ENCODE data around the gene ABHD14A. TPM values are rescaled to one million over a fixed set of nuclear protein-coding genes. Genes with fewer than 3 reads are reported as not detected.
A peak's percentile ranks its signal among the peaks of the same experiment; 100 is the strongest.

ABHD14A gene
- total RNA-seq, 1 donor from 2014 or later = 20.6 TPM

- DNase-seq = no peak
Observed at GRCh38 chr3:51941463-51941797, 33.4 kb upstream of the ABHD14A start.

DNA sequence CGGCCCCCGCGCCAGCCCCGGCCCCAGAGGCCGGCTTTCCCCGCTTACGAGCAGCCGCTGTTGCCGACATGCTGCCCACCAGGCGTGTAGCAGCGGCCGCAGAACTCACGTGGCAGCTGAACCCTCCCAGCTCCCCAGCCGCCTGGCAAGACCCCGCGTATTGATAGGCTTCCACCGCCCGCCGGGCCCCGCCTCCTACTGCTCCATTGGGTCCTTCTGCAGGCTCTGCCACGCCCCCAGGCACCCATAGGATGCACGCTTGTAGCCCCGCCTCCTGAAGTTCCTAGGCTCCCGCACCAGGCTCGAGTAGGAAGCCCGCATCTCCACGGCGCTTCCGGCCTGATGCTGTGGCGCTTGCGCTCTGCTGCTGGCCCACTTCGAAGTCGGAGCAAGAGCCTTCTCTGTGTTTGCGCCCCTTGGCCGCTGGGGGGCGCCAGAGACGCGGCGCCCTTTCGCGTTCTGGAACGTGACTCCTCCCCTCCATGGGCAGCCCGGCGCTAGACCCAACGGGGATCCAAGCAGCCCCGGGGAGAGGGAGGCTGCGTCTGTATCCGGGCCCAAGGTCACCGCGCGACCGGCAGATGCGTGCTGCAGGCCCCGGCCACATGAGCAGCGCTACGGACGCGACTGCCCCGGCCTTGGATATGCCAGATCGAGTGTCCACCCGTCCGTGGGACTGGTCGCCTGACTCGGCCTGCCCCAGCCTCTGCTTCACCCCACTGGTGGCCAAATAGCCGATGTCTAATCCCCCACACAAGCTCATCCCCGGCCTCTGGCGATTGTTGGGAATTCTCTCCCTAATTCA is 32.9 kb upstream of the ABHD14A start, which contains the start of the genes PARP3 and RRP9:
PARP3 (plus strand) TSS at position 566 of the 805 bp plus-strand sequence. CDS start 993 bp downstream, outside the sequence.
RRP9 (minus strand) TSS at position 107 of the 805 bp plus-strand sequence; CDS start at position 70, 37 bp downstream.
- DNase-seq = peak; percentile 100

DNA sequence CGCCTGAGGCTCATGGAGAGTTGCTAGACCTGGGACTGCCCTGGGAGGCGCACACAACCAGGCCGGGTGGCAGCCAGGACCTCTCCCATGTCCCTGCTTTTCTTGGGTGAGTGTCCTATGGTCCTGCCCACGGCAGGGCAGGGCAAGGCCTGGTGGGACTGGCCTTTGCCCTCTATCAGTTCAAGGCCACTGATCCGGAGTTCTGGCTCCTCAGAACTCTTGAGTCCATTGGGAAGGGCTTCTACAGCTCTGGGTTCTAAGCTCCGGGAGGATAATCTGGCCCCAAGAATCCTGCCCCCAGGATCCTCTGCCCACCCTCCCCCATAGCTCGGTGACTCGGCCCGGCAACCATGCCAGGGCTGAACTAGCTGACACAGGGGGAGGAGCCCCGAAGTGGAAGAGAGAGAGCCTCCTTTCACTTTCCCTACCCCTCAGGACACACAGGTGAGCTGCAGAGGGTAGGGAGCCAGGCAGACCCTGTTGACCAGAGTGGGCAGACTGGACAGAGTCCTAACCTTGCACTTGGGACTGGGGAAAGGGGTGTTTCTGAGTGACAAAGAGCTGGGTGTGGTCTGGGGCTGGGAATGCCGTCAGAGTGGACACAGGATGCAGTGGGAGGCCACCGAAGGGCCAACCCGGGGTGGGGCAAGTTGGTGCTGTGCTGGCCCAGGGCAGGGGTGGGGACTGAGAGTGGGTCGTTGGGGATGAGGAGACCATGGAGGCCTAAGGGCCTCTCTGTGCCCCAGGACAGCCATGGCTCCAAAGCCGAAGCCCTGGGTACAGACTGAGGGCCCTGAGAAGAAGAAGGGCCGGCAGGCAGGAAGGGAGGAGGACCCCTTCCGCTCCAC is 32.0 kb upstream of the ABHD14A start:
- DNase-seq = no peak

DNA sequence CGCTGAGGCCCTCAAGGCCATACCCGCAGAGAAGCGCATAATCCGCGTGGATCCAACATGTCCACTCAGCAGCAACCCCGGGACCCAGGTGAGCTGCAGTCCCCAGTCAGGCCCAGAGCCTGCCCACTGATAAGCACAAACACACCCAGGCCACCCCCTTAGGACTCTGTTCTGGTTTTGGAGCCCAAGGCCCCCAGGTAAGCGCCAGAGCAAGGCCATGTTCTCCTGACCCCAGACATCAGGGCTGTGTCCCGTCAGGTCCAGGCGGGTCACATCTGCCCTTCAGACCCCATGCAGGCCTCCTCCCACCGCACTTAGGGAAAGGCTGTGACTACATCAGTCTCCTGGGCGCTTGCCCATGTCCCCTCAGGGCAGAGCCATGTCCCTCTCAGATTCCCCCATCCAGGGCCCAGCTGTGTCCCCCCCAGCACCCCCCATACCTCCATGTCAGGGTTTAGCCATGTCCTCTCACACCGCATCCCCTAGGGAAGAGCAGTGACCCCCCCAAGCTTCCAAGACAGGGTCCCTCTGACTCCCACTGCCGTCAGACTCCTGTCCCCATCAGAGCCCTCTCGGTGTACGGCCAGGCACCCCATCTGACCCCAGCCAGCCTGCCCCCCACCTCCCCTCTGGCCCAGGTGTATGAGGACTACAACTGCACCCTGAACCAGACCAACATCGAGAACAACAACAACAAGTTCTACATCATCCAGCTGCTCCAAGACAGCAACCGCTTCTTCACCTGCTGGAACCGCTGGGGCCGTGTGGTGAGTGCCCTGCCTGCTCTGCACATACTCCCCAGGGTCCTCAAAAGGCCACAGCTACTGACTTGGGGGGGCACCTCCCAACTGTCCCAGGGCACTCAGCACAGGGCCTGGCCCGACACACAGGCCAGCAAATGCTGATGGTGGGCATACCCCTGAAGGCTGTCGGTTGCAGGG is 31.1 kb upstream of the ABHD14A start:
- no peak for DNase-seq

DNA sequence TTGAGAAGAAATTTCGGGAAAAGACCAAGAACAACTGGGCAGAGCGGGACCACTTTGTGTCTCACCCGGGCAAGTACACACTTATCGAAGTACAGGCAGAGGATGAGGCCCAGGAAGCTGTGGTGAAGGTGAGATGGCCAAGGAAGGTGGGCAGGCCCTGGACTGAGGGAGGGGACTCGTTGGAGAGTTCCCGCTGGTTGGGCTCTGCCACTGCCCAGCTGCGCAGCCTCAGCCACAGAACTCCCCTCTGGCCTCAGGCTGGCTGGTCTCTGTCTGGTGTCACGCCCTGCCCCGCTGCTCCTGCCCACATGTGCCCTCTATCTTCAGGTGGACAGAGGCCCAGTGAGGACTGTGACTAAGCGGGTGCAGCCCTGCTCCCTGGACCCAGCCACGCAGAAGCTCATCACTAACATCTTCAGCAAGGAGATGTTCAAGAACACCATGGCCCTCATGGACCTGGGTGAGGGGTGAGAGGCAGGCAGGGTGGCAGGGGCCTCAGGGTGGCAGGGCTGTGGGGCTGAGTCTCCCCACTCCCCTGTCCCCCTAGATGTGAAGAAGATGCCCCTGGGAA is 30.3 kb upstream of the ABHD14A start:
- no peak for DNase-seq

DNA sequence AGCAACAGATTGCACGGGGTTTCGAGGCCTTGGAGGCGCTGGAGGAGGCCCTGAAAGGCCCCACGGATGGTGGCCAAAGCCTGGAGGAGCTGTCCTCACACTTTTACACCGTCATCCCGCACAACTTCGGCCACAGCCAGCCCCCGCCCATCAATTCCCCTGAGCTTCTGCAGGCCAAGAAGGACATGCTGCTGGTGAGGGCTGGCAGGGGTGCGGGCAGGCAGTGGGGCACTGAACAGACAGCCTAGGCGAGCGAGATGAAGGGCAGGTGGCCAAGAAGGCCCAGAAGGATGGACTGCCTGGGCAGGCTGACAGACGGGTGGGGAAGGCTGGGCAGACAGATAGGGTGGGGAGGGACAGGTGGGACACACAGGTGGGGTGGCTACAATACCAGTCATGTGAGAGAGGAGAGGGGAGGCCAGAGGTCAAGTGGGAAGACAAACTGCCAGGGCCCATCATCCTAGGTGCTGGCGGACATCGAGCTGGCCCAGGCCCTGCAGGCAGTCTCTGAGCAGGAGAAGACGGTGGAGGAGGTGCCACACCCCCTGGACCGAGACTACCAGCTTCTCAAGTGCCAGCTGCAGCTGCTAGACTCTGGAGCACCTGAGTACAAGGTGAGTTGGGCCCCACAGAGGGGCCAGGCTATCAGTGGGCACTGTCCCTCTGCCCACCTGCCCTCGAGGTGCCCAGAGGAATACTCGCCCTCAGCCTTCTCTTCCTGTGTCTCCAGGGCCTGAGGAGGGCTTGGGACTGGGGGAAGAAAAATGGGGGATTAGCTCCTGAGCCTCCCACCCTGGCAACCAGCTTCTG is 29.6 kb upstream of the ABHD14A start:
- no peak for DNase-seq

DNA sequence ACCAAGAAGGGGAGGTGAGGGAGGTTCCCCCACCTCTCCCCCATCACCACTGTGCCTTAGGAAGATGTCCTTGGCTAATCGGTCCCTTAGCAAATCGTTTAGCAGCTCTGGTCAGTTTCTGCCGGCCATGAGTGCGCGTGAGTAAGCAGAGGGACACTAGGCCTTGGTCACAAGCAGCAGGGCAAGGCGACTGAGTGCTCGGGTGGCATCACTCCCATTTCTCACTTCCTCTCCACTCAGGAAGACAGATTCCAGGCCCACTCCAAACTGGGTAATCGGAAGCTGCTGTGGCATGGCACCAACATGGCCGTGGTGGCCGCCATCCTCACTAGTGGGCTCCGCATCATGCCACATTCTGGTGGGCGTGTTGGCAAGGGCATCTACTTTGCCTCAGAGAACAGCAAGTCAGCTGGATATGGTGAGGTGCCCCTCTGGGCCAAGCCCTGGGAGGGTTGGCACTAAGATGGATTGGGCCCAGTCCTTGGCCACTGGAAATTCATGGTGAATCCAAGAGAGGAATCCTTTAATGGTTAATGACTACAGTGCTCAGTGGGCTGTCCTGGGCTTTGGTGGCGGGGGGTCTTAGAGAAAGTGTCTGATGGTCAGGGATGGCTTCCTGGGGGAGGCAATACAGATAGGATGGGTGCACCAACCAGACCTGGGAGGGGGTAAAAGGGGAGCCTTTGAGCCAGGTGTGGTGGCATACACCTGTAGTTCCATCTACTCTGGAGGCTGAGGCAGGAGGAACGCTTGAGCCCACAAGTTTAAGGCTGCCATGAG is 28.7 kb upstream of the ABHD14A start:
- DNase-seq = no peak

GRCh38 chr3:51946796-51947195 is 28.1 kb upstream of the ABHD14A start:
- DNase-seq = no peak

GRCh38 chr3:51947215-51947900 is 27.5 kb upstream of the ABHD14A start:
- no peak for DNase-seq

DNA sequence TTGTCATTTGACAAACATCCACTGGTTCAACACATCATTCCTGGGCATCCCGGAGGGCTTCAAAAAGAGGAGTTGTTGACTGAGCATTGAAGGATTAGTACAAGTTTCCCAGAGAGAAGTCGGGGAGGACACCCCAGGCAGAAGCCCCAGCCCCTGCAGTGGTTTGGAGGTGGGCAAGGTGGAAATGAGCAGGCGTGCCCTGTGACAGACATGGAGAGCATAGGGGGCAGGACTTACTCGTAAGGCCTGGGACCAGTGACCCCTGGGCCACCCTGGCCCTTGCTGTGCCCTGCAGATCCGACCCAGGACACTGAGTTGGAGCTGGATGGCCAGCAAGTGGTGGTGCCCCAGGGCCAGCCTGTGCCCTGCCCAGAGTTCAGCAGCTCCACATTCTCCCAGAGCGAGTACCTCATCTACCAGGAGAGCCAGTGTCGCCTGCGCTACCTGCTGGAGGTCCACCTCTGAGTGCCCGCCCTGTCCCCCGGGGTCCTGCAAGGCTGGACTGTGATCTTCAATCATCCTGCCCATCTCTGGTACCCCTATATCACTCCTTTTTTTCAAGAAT is 26.8 kb upstream of the ABHD14A start:
- no peak for DNase-seq

DNA sequence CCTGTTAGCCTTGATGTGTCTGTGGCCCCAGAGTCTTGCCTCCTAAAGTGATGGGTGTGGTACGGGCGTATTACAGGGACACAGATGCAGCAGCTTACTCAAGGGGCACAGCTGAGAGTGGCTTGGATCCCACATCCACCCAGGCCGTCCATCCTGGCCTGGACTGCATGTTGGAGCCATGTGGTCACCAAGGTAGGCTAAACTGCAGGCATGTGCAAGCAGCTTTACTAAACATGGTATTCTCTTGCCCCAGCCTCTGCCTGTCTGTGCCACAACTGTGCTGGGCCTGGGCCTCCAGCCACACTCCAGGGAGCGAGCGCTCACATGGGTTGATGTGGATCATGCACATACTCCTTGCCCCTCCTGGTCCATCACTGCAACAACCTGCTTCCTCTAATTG is 25.7 kb upstream of the ABHD14A start:
- no peak for DNase-seq

- no peak for DNase-seq
Observed at GRCh38 chr3:51950899-51951298, 24.0 kb upstream of the ABHD14A start.

GRCh38 chr3:51953445-51953844 is 21.4 kb upstream of the ABHD14A start:
- no peak for DNase-seq

DNA sequence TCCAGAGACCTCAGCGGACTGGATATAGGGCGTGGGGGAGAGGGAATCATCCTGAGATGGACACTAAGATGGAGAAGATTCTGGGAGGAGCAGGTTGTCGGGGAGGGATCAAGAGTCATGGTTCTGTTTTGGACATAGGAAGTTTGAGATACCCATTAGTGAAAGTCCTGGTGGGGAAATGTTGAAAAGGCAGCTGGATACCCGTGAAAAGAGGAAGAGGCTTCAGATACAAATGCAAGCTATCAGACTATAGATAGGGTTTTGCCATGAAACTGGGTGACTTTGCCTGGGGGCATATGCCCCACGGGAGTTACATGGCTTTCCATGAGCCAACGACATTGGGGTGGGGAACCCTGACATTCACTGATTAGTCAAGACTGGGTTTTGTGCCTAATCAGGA is 20.8 kb upstream of the ABHD14A start:
- DNase-seq = no peak

- DNase-seq = no peak
Observed at GRCh38 chr3:51954713-51955112, 20.2 kb upstream of the ABHD14A start.

- peak; percentile 73 for DNase-seq
Observed at GRCh38 chr3:51955175-51955892, 19.5 kb upstream of the ABHD14A start, which contains the start of gene GPR62. TSS of gene GPR62 (plus strand) at chr3:51955381. CDS start at chr3:51955653, 272 bp downstream.

- no peak for DNase-seq
Observed at GRCh38 chr3:51955893-51956770, 18.7 kb upstream of the ABHD14A start.
